ENCODE results near the gene OBSCN.

- TF ChIP-seq CTCF (IDR thresholded peaks at IDR 0.05; ENCODE audit: low read length) (no peak), EZH2 (IDR thresholded peaks at IDR 0.05; ENCODE audit: borderline replicate concordance, low read length) (no peak)
Measured at GRCh38 chr1:228299211-228299610, 91.4 kb downstream of the OBSCN start.
